ENCODE results near the gene XXYLT1.

- TF ChIP-seq CTCF (IDR thresholded peaks at IDR 0.05; ENCODE audit: low read depth, low read length, poor library complexity, severe bottlenecking) = no peak
- TF ChIP-seq EZH2phosphoT487 (IDR thresholded peaks at IDR 0.05; ENCODE audit: borderline replicate concordance, low read length) = no peak
These were observed 45.9 kb downstream of the XXYLT1 start for GRCh38 chr3:195224980-195225580.

Measured in DOHH2 (cell line).